HL-60/S4 treated with phorbol 12-myristate 13-acetate at 8.2 ng/mL for 4 days and 3 days (cell line): ENCODE data around the gene MRPS11.
"Not testable (repeated sequence)": the region's sequence is repeated elsewhere in the genome, so short reads cannot be mapped to it uniquely, and the experiment has no call there.

ENCODE experiments used
- in situ Hi-C: fragments of 300-500 bp; cut with MboI; formaldehyde crosslinking; loops from 2 replicates; pipeline ENCODE4 v1.15.0; 2022; ENCODE audit warnings: low sequenced_read_pairs

The MRPS11 gene

DNA sequence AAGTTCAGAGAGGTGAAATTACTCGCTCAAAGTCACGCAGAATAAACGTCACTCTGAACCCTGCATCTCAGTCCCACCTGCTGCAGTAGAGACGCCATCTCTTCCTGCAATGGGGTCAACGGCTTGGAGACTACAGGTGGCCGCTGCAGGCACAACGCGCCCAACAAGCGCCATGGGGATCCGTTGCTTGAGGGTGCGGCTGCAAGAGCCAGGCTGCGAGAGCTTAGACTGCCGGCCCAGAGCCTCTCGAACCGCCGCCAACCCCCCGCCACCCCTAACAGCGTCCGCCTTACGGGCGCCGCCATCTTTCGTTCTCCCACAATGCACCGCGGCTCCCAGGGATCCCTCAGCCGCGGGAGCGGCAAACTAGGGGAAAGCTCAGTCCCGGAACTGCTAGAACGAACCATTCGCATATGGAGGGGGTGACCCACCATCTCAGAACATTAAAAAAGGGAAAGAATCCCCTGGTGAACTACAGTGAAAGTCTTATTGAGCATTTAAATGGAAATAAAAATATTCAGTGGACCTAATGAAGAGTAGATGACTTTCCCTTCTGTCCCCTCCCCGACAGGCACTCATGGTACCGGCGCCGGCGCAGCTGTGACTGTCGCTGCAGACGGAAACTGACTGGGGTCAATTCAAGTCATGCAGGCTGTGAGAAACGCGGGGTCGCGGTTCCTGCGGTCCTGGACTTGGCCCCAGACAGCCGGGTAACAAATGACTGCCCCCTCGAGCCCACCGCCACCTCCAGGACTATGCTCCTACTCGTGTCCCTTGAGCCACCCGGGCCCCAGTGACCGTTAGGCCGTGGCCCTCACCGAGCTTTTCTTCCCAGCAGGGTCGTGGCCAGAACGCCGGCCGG lies at the start of gene MRPS11, which contains the start of gene MRPL46:
TSS of gene MRPS11 (plus strand) at position 636 of the 862 bp plus-strand sequence. CDS start at position 646, 10 bp downstream.
TSS of gene MRPL46 (minus strand) at position 316 of the 862 bp plus-strand sequence. CDS start at position 305, 11 bp downstream.
- in situ Hi-C loops, result no loop called here

DNA sequence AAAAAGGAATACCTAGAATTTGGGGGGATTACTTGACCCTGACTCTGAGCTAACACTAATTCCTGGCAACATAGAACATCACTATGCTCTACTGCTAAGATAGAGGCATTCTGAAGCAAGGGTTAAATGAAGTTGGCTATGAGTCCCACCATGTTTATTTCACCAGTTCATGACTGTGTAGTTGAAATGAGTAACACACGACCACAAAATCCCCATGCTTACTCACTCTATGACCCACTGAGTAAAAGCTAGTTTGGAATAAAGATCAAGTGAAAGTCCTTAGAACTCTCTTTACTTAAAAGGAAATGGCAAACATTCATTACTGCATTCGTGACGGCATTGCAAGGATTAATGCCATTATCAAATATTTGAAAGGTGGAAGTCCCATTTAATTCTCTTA lies 47.7 kb upstream of the MRPS11 start:
- in situ Hi-C loops, result no loop called here

DNA sequence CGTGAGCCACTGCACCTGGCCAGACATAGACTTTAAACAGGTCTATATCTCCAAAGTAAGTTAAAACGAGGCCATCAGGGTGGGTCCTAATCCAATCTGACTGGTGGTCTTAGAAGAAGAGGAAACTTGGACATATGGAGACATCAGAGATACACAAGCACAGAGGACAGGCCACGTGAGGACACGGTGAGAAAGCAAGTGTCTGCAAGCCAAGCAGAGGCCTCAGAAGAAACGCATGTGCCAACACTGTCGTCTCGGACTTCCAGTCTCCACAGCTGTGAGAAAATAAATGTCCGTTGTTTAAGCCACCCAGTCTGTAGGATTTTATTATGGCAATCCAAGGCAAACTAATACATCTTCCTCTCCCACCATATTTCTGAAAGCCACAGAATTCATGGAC lies 44.2 kb upstream of the MRPS11 start:
- in situ Hi-C loops, result no loop called here

DNA sequence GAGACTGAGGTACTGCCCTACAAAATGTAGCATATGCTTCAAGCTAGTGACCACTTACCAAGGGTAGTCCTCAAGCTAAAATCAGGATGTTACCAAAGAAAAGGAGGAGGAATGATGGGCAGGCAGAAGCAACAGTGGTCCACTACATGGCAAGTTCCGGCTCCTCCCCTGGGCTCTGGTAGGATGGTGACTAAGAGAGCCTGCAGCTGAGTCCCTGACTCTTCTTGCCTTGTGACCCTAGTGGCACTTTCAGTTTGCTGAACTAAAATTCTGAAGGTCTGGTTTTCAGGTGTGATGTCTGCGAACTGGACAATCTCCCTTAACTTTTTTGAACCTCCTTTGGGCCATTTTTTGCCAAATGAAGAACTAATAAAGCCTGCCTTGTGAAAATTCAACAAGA lies 41.2 kb upstream of the MRPS11 start:
- in situ Hi-C loops, result no loop called here

DNA sequence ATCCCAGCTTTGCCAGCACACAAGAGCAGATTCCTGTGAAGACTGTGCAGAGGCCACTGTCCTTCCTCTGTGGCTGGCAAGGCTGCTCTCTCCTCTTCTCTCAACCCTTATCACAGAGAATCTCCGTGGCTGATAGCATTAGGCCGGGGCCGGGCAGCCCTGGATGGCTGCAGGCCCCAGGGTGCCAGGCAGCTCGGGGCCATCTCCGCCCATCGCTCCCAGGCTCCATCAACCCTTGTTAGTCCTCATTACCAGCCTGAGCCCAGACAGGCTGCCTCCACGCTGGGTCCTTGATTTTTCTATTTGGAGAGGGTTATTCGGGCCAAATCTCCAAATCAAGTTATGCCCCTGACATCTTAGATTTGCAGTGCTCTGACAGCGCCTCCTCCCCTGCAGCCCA lies 39.5 kb upstream of the MRPS11 start:
- in situ Hi-C loops, result no loop called here

DNA sequence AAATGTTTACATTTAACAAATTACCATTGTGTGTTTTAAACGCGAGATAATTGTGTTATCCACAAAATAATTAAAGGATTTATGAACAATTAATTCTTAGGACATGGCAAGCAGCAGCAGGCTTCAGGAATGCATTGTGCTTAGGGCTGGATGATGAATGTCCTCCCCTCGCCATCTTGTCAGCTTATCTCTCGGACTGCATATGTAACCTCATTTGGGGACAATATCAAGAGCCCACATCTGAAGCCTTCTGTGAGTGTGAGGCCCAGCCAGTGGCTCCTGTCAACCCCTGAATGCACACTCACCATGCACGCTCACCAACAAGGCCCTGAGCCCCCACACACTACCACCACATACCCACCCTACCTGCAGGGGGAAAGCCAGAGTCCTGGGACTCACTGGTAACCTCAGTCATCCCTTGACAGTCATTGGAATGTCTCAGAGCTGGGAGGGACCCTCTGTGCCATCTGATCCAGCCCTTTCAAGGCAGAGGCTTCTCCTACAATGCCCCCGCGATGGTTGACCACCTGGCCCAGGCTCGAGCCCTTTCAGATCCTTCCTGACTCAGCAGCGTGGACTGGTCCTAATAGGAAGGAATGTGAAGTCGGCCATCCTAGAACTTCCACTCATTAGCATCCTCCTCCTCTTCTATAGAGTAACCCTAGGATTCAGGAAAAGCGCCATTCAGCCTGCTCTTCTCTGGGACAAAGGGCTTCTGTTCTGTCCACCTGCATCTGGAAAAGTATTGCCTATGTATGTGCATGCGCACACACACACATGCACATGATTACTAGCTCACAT lies 38.5 kb upstream of the MRPS11 start:
- in situ Hi-C loops, result no loop called here

DNA sequence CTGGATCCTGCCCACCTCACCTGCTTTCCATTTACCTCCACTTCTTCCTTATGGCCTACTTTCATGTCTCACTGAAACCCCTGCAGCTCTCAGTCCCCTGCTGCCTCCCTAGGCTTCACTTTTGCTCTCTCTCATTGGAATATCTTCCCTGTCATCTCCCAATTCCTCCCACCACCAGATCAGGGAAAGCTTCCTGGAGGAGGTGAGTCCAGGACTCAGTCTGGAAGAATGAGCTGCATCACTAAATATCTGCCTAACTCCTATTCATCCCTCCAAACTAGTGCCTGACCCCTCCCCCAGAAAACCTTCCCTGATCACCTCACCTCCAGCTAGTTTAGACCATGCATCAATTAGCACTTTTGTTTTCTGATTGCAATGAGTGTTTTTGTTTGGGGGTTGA lies 37.5 kb upstream of the MRPS11 start:
- in situ Hi-C loops, result no loop called here

DNA sequence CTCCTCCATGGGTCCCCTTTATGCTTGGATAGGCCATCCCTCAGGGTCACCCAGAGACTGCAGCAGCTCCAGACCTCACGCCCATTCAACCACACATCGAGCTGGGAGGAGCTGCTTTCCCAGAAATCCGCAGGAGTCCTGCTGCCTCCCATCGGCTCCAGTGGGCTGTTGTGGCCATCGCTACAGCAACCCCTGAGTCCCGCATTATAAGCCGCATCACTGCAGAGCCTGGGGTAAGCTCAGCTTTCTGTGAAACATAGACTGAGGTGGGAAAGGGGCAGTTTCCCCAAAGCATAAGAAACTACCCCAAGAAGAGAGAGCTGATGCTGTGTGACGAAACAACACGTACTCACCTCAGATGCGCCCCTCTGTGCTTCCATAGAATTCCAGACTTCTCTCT lies 36.1 kb upstream of the MRPS11 start:
- in situ Hi-C loops, result no loop called here

DNA sequence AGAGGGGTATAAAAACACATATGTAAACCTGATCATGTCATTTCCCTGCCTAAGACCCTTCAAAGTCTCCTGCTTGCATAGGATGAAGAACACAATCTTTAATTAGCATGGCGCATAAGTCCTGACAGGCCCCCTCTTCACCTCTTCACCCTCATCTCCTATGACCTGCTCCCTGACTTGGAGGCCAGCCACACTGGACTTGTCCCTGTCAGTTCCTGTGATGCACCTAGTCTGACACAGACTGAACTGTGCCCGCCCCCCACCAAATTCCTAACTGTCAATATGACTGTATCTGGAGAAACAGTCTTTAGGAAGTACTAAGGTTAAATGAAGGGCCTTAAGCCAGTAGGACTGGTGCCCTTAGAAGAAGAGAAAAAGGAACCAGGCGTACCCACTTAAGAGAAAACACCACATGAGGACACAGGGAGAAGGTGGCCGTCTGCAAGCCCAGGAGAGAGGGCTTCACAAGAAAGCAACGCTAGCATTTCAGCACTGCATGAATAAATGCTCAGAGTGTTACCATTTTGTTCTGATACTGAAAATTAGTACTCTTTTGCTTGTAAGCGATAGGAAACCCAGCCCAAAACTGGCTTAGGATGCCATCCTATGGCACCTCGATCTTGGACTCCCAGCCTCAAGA lies 34.3 kb upstream of the MRPS11 start:
- in situ Hi-C loops, result no loop called here

- in situ Hi-C loops, result not testable (repeated sequence)
Observed at GRCh38 chr15:88434106-88434505, 33.4 kb upstream of the MRPS11 start.

GRCh38 chr15:88438181-88438580 lies 29.3 kb upstream of the MRPS11 start:
- in situ Hi-C loops, result no loop called here

DNA sequence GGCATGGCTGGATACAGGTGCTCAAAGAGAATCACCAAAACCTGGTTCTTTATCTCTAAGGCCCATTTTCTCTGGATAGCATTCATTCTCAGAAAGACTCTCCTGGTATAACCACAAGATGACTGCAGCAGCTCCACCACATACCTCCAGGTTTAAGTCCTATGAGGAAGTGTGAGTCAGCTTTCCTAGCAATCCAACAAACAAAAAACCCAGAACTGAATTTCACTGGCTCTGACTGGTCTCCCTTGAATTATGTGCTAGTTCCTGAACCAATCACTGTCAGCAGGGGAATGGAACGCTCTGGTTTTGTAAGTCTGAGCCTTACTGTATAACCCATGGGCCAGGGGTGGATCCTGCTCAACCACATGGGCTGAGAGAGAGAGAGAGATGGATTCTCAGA lies 27.5 kb upstream of the MRPS11 start:
- in situ Hi-C loops, result no loop called here

DNA sequence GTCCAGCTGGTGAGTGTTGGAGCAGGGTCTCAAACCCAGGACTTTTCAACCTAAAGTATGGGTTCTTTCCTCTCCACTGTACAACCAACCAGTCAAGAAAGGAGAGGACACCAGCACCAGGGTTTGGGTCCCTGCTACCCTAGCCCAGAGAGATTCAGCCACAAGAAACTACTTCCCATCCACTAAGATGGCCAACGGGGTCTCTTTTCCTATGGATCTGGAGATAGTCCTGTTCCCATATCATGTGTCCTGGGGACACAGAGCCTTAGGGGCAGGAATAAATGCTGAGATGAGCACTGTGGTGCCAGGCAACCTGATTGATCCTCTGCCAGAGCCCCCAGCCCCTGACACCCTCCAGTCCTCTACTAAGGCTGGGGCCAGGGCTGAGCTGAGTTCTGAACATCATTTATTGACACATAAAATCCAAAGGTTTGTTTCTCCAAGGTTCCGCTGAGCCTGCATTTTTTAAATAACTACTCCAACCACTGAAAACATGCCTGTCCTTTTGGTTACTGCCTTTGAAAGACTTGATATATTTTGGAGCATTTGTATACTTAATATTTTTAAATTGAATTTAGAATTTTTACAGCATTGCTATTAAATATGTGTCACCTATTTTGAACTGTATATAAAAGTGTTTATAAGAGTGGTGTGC lies 26.3 kb upstream of the MRPS11 start:
- in situ Hi-C loops, result no loop called here

GRCh38 chr15:88447206-88447605 lies 20.3 kb upstream of the MRPS11 start:
- in situ Hi-C loops, result no loop called here

DNA sequence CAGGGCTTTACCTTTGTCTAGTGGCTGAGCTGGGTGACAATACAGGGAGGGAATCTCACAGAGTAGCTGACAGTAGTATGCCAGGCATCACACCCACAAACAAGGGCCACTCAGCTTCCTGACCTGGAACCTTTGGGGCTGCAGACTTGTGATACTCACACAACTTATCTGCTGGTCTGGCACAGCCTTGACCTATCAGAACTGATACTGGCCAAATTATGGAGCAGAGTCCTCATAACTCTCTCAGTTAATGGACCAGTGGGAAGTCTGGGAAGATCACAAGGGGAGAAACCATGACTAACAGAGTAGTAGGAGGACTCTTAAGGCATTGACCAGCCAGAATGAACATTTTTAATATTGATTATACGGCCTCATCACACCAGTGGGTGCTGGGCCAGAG lies 19.8 kb upstream of the MRPS11 start:
- in situ Hi-C loops, result no loop called here

GRCh38 chr15:88448991-88449461 lies 18.5 kb upstream of the MRPS11 start:
- in situ Hi-C loops, result no loop called here

DNA sequence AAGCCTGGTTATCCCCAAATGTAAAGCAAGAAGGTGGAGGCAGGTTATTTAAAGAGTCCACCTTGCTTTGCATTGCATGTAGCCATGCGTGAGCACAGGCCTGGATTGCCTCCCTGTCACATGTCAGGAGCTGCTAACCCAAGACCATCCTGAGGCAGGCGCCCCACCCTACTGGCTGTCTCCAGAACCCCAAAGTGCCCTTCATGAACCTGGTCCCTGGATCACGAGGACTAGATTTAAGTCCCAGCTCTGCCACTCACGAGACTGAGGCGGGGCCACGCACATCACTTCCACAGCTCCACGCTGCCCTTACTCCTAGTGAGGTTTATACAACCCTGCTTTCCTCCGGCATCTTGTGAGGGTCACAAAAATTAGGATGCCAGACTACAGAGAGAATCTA lies 17.9 kb upstream of the MRPS11 start:
- in situ Hi-C loops, result no loop called here

- in situ Hi-C loops, result no loop called here
Observed at GRCh38 chr15:88450125-88450798, 17.2 kb upstream of the MRPS11 start.

DNA sequence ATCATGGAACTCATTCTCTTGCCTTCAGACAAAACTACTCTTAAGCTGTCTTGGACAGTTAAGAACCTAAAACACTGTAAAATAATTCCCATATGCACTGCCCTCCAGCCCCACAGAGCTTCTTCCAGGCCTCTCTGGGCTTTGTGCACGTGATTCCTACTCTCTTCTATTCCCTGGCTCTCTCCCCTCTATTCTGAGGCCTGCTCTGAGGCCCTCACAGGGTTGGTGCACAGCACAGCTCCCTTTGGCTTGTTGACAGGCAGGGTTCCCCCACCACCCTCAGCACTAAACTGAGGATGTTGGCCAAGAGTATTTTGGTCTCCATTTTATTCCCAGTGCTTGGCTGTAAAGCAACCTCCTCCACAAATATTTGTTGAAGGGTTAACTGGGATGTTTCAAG lies 13.9 kb upstream of the MRPS11 start:
- in situ Hi-C loops, result no loop called here

GRCh38 chr15:88454236-88454635 lies 13.3 kb upstream of the MRPS11 start:
- in situ Hi-C loops, result no loop called here
